Spleen (tissue), 11 donors: ENCODE results near the gene TBCD. TPM values are rescaled to one million over a fixed set of nuclear protein-coding genes. Genes with fewer than 3 reads are reported as not detected.

Experiments used
- DNase-seq: peaks from one replicate; pipeline ENCODE4 v3.0.0-alpha.2; 2020
- H3K27ac ChIP-seq, 8 donors: fragments of 200-600 bp; sonication (generic) in 7 of 8; 1 replicate in 4 of 8; 2 replicates in 4 of 8; pipeline versions ENCODE4 v1.5.0 to v1.8.0; 2016 to 2021; ENCODE audit warnings: inconsistent platforms in 4 of 8, mild to moderate bottlenecking in 4 of 8, moderate library complexity in 1 of 8
- H3K27me3 ChIP-seq, 7 donors: fragments of 200-600 bp; sonication (generic) in 6 of 7; replicated peaks in 1 of 7; 1 replicate in 4 of 7; 2 replicates in 3 of 7; pipeline versions ENCODE4 v1.5.0 to v1.8.0; 2016 to 2021; ENCODE audit warnings: inconsistent platforms in 3 of 7, mild to moderate bottlenecking in 1 of 7
- H3K36me3 ChIP-seq, 6 donors: fragments of 200-600 bp; sonication (generic) in 5 of 6; 1 replicate in 4 of 6; 2 replicates in 2 of 6; pipeline versions ENCODE4 v1.5.0 to v1.8.0; 2016 to 2021; ENCODE audit warnings: inconsistent platforms in 2 of 6
- H3K4me1 ChIP-seq, 6 donors: fragments of 200-600 bp; sonication (generic) in 5 of 6; 1 replicate in 3 of 6; 2 replicates in 3 of 6; pipeline versions ENCODE4 v1.5.0 to v1.8.0; 2016 to 2021; ENCODE audit warnings: inconsistent platforms in 3 of 6
- H3K4me3 ChIP-seq, 8 donors: fragments of 200-600 bp; sonication (generic) in 7 of 8; 1 replicate in 4 of 8; 2 replicates in 4 of 8; pipeline versions ENCODE4 v1.5.0 to v1.8.0; 2016 to 2021; ENCODE audit warnings: inconsistent platforms in 4 of 8, mild to moderate bottlenecking in 4 of 8, moderate library complexity in 2 of 8
- H3K9me3 ChIP-seq, 8 donors: fragments of 200-600 bp; sonication (generic) in 7 of 8; 1 replicate in 4 of 8; 2 replicates in 4 of 8; pipeline versions ENCODE4 v1.5.0 to v1.8.0; 2016 to 2021; ENCODE audit warnings: inconsistent platforms in 4 of 8
- CTCF ChIP-seq, 11 experiments: fragments of 200-600 bp in 7 of 11; fragments of 450-650 bp in 4 of 11; sonication (generic) in 4 of 11; IDR thresholded peaks in 8 of 11; conservative IDR thresholded peaks in 3 of 11; 1 replicate in 7 of 11; 2 replicates in 4 of 11; pipeline versions ENCODE4 v1.4.0 to v1.8.0; 2016 to 2021; ENCODE audit warnings: antibody characterized with exemption in 11 of 11, inconsistent platforms in 4 of 11, mild to moderate bottlenecking in 1 of 11
- POLR2A ChIP-seq, 3 donors: fragments of 450-650 bp; IDR thresholded peaks; one replicate each; pipeline ENCODE4 v1.5.1; 2017; ENCODE audit warnings: antibody characterized with exemption in 3 of 3, mild to moderate bottlenecking in 1 of 3
- POLR2AphosphoS5 ChIP-seq, 3 donors: sonication (generic); formaldehyde crosslinking; IDR thresholded peaks; one replicate each; pipeline ENCODE4 v1.5.1; 2017; ENCODE audit warnings: antibody characterized with exemption in 3 of 3
- WGBS, 5 donors: extraction: QIAGEN DNeasy Blood & Tissue Kit in 3 of 5; methylation state at CpG; one replicate each; pipeline versions ENCODE4 v1.1.5 to v1.1.7; 2013 to 2018; 5-methylcytosine and 5-hydroxymethylcytosine counted together
- intact Hi-C: fragments of 100-400 bp; cut with DNase I; formaldehyde crosslinking; loops from one replicate; pipeline ENCODE4 v1.15.0; 2023; ENCODE audit warnings: low total_unique reads
- polyA plus RNA-seq, 3 donors: library from polyadenylated mRNA; stranded (reverse); fragments of 200-250 nt; gene quantifications; one replicate each; pipeline ENCODE4 v1.2.1, GENCODE V29; 2013
- total RNA-seq, 7 donors: library from RNA; depleted of rRNA in 3 of 7; stranded (reverse); fragments of >200 nt in 3 of 7; fragmentation: NEBNext Ultra II Directional in 4 of 7; extraction: Animal tissue kit (Norgen Biotek cat#: 25700) in 4 of 7; gene quantifications; one replicate each; pipeline versions ENCODE4 v1.1.0 to v1.2.1, GENCODE V29; 2016 to 2021
- donor health status: healthy with polysubstance abuse.
- donor health status: DM: no; HTN: no; CAD: no; lungs with moderate emphysema.
- donor health status: DM: no; HTN: no; CAD: no.
- donor health status: Bipolar disorder and iron deficiency.
- donor health status: healthy.
- donor health status: DM: no; HTN: no; CAD: no.
- donor health status: DM: yes; HTN: yes; CAD: no.

TBCD gene
- total and polyA plus RNA-seq, 10 donors = 55.6 to 207 (median 108) TPM

GRCh38 chr17:82902972-82903874 lies 151.4 kb downstream of the TBCD start:
- intact Hi-C loops = no loop called here
- 87 to 93% (median 91%) methylated on average over 31 to 35 of the region's 37 CpGs for WGBS, 5 donors
- DNase-seq = no peak
- no peak overlapping the region for H3K4me3 ChIP-seq
- no peaks in the 10 kb centered on the region for H3K9me3 ChIP-seq
- H3K27me3 ChIP-seq = no peaks in the 10 kb centered on the region
- peaks cover 2 to 90% (median 49%) of the 10 kb centered on the region in 6 donors for H3K36me3 ChIP-seq
- no peak for TF ChIP-seq POLR2A (IDR thresholded peaks at IDR 0.05)
- TF ChIP-seq CTCF (IDR thresholded peaks at IDR 0.05 in 8 of 11, conservative IDR thresholded peaks at IDR 0.05 in 3 of 11) = no peak
- TF ChIP-seq POLR2AphosphoS5 (IDR thresholded peaks at IDR 0.05) = no peak
- peaks cover 0 to 5% (median 0%) of the 10 kb centered on the region in 6 donors for H3K4me1 ChIP-seq
- no peak overlapping the region for H3K27ac ChIP-seq

- intact Hi-C loops = no loop called here
- Histone ChIP-seq H3K27me3 (no peaks in the 10 kb centered on the region), H3K27ac (no peak overlapping the region), H3K9me3 (no peaks in the 10 kb centered on the region), H3K4me1 (peaks cover 0 to 13% (median 0%) of the 10 kb centered on the region in 6 donors), H3K36me3 (peaks cover 2 to 95% (median 45%) of the 10 kb centered on the region in 6 donors), H3K4me3 (no peak overlapping the region)
- WGBS, 5 donors = 90 to 95% (median 91%) methylated on average over 10 to 20 of the region's 20 CpGs
- no peak for DNase-seq
- TF ChIP-seq POLR2AphosphoS5 (IDR thresholded peaks at IDR 0.05) (no peak), CTCF (IDR thresholded peaks at IDR 0.05 in 8 of 11, conservative IDR thresholded peaks at IDR 0.05 in 3 of 11) (no peak)
Observed at GRCh38 chr17:82905130-82905529, 153.3 kb downstream of the TBCD start.

GRCh38 chr17:82907797-82908542 lies 156.1 kb downstream of the TBCD start:
- 59 to 88% (median 79%) methylated on average over 16 to 19 of the region's 19 CpGs for WGBS, 5 donors
- no peaks in the 10 kb centered on the region for H3K9me3 ChIP-seq
- no peak overlapping the region for H3K4me3 ChIP-seq
- DNase-seq = no peak
- no peaks in the 10 kb centered on the region for H3K27me3 ChIP-seq
- peaks cover 0 to 34% (median 14%) of the 10 kb centered on the region in 6 donors for H3K4me1 ChIP-seq
- intact Hi-C loops = no loop called here
- H3K27ac ChIP-seq = no peak overlapping the region
- peaks cover 2 to 93% (median 38%) of the 10 kb centered on the region in 6 donors for H3K36me3 ChIP-seq
- TF ChIP-seq POLR2AphosphoS5 (IDR thresholded peaks at IDR 0.05) = no peak
- no peak for TF ChIP-seq POLR2A (IDR thresholded peaks at IDR 0.05)

GRCh38 chr17:82908543-82909160 lies 156.8 kb downstream of the TBCD start:
- WGBS, 5 donors = 79 to 87% (median 84%) methylated on average over 13 of the region's 13 CpGs
- H3K36me3 ChIP-seq = peaks cover 2 to 93% (median 37%) of the 10 kb centered on the region in 6 donors
- TF ChIP-seq POLR2A (IDR thresholded peaks at IDR 0.05) = no peak
- no peak for TF ChIP-seq POLR2AphosphoS5 (IDR thresholded peaks at IDR 0.05)
- TF ChIP-seq CTCF (IDR thresholded peaks at IDR 0.05 in 8 of 11, conservative IDR thresholded peaks at IDR 0.05 in 3 of 11) = no peak
- H3K4me1 ChIP-seq = peaks cover 0 to 36% (median 14%) of the 10 kb centered on the region in 6 donors
- no peaks in the 10 kb centered on the region for H3K27me3 ChIP-seq
- no peaks in the 10 kb centered on the region for H3K9me3 ChIP-seq
- no peak for DNase-seq
- peak overlapping the region in 1 of 8 donors; percentile 18 for H3K27ac ChIP-seq
- intact Hi-C loops = no loop called here
- H3K4me3 ChIP-seq = no peak overlapping the region
